ENCODE measurements around the gene FXYD6. TPM values are rescaled to one million over a fixed set of nuclear protein-coding genes. Genes with fewer than 3 reads are reported as not detected.

Gene FXYD6
- total and polyA plus RNA-seq, 9 of the 15 experiments (the other 6 are each of a cell fraction or from before 2014, with no cell fraction given): 0.07 to 0.35 TPM; not detected in 7

DNA sequence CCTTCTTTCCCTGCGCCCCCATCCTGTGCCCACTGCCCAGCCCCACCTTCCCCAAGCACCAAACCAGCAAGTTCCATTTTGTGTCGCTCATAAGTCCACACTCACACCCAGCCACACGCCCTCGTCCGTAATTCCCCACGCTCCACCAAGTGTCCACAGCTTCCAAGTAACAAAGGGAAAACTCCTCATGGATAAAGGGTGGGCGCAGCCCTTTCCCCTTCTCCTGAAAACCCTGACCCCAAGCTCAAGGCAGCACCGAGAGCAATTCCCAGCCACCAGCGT is 458 bp downstream of the FXYD6 start (continued):
- no peak for TF ChIP-seq HEY1 (CRISPR knock-in tag; IDR thresholded peaks at IDR 0.05; ENCODE audit: borderline replicate concordance)
- no peak for TF ChIP-seq NFXL1 (CRISPR knock-in tag; IDR thresholded peaks at IDR 0.05)

DNA sequence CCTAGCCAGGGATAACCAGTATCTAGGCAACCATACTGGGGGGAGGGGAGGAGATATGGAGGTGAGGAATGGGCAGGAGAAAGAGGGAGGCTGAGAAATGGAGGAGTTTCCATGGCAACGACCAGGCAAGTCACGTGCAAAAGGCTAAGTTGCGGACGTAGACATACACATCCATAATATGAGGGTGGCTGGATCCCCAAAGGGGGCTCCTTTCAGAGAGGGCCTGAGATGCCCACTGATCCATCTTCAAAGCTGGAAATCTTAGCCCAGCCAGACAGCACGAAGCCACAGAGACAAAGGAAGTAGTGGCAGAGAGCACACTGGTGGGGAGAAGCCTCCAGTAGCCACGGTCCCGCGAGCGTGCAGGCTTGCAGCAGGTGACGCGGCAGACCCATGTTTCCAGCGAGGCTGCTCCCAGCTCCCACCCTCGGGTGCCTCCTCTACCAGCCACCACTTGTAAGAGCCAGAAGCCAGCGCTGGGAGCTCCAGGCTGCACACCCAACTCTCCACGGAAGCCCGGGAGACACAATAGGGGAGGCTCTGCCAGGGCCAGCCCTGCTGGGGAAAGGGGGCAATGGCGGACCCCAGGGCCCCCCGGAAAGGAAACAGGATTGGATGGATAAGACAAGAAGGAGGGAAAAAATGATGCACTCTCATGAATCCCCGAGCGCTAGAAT is 938 bp downstream of the FXYD6 start:
- Histone ChIP-seq H3K27me3 (ENCODE audit: control insufficient read depth in 2 of 2, insufficient read depth in 2 of 2, low read length in 2 of 2) (peaks cover 76 to 97% of the 10 kb centered on the region in 2 experiments), H3K36me3 (ENCODE audit: control insufficient read depth, insufficient read depth, low read length) (no peaks in the 10 kb centered on the region), H2AFZ (ENCODE audit: low read depth, low read length) (no peak overlapping the region), H3K4me2 (ENCODE audit: insufficient read depth, low read length) (no peak overlapping the region), H3K79me2 (ENCODE audit: control insufficient read depth, insufficient read depth, low read length) (no peaks in the 10 kb centered on the region), H3K4me1 (replicated peaks in 1 of 2; ENCODE audit: control insufficient read depth in 2 of 2, insufficient read depth in 2 of 2, low read length in 2 of 2) (peaks cover 0 to 11% of the 10 kb centered on the region in 2 experiments; a peak in 2 of 5 replicates), H3K27ac (ENCODE audit: extremely low read depth, low read depth, low read length) (no peak overlapping the region), H3K4me3 (no peak overlapping the region), H4K20me1 (replicated peaks; ENCODE audit: control insufficient read depth, insufficient read depth, low read length) (peaks cover 13% of the 10 kb centered on the region), H3K9me1 (ENCODE audit: control insufficient read depth, insufficient read depth, low read length) (no peaks in the 10 kb centered on the region), H3K9ac (ENCODE audit: insufficient read depth in 1 of 2, low read depth in 2 of 2, low read length in 2 of 2) (no peak overlapping the region), H3K9me3 (replicated peaks; ENCODE audit: control insufficient read depth, insufficient read depth, low read depth, low read length) (no peaks in the 10 kb centered on the region)
- ChIA-PET CTCF (ENCODE audit: low intra/inter-chr PET ratio) (no interaction called here), POLR2A (interaction anchor here (0.5 kb wide), 1 partner anchor 9 kb away, joined by 3 read pairs; no protein-coding TSS in a partner anchor)
- DNase-seq (ENCODE audit: extremely low read depth in 1 of 4, low spot score in 3 of 4): no peak
- BruUV-seq (replicated peaks): no TSS peak
- TF ChIP-seq, protein P1, sequence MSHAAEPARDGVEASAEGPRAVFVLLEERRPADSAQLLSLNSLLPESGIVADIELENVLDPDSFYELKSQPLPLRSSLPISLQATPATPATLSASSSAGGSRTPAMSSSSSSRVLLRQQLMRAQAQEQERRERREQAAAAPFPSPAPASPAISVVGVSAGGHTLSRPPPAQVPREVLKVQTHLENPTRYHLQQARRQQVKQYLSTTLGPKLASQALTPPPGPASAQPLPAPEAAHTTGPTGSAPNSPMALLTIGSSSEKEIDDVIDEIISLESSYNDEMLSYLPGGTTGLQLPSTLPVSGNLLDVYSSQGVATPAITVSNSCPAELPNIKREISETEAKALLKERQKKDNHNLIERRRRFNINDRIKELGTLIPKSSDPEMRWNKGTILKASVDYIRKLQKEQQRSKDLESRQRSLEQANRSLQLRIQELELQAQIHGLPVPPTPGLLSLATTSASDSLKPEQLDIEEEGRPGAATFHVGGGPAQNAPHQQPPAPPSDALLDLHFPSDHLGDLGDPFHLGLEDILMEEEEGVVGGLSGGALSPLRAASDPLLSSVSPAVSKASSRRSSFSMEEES (CRISPR knock-in tag; IDR thresholded peaks at IDR 0.05): 0 out of 2 replicates have a peak, but pooled peaks have one; percentile 3
- TF ChIP-seq RFX1 (IDR thresholded peaks at IDR 0.05) (peak; percentile 78), PHF8 (IDR thresholded peaks at IDR 0.05; ENCODE audit: borderline replicate concordance, low read length) (no peak), BHLHE40 (IDR thresholded peaks at IDR 0.05; ENCODE audit: low read length) (peak; percentile 24; the same call in 1 of the 2 replicates)
- FAIRE-seq: no peak
- WGBS (ENCODE audit: insufficient coverage, low coverage, missing lambda C conversion rate): 3% methylated on average over 18 of the region's 20 CpGs
- in situ Hi-C loops (cut with MboI): no loop called here
- ATAC-seq: no peak
- intact Hi-C loops (cut with micrococcal nuclease): no loop called here

Measured in K562 (cell line).